PFSK-1 (cell line): Measurements from ENCODE around the gene HDAC4.

Experiments
- FOXP2 ChIP-seq: optimal IDR thresholded peaks from 2 replicates; pipeline ENCODE3; 2011; ENCODE audit warnings: borderline replicate concordance, control low read depth, inconsistent platforms; ENCODE audit not compliant: insufficient read depth; ENCODE audit errors: extremely low read length, extremely low read depth
- POLR2AphosphoS5 ChIP-seq: IDR thresholded peaks from 2 replicates; pipeline ENCODE4 v1.6.1; 2012; ENCODE audit warnings: low read depth, mild to moderate bottlenecking, control low read depth, low read length, moderate library complexity
- SIN3A ChIP-seq: IDR thresholded peaks from 2 replicates; pipeline ENCODE4 v1.6.1; 2012; ENCODE audit warnings: mild to moderate bottlenecking, low read length, moderate library complexity, borderline replicate concordance; ENCODE audit not compliant: insufficient read depth
- TAF1 ChIP-seq: IDR thresholded peaks from 2 replicates; pipeline ENCODE4 v1.6.1; 2012; ENCODE audit warnings: low read length, control low read depth, borderline replicate concordance; ENCODE audit not compliant: insufficient read depth
- TF ChIP-seq, protein P1 (sequence below), 2 experiments: IDR thresholded peaks; 2 replicates each; pipeline versions ENCODE4 v1.6.1 to v1.8.0; 2011 to 2012; ENCODE audit warnings: low read depth in 2 of 2, low read length in 2 of 2, control low read depth in 1 of 2, inconsistent platforms in 1 of 2, mild to moderate bottlenecking in 1 of 2, moderate library complexity in 1 of 2; ENCODE audit not compliant: insufficient read depth in 1 of 2

The HDAC4 gene

DNA sequence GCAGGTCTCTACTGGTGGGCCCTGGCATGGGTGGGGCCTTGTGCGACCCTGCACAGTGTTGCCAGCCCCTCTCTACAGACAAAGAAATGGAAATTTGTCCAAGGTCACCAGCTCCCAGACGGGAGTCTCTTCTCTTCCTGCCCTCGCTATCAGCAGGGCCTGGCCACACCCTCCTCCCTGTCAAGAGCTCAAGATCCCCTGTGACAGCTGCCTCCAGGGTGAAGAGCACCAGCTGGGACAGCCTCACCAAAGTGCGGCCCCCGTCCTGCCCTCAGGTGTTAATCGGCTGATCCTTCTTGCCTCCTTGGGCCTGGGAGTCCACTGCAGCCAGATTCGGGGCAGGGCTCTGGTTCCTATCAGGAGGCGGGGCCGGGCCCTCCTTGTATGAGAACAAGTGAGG is 293.9 kb downstream of the HDAC4 start:
- TF ChIP-seq POLR2AphosphoS5 = no peak
- TF ChIP-seq TAF1 = no peak
- TF ChIP-seq FOXP2 = no peak
- TF ChIP-seq, protein P1, sequence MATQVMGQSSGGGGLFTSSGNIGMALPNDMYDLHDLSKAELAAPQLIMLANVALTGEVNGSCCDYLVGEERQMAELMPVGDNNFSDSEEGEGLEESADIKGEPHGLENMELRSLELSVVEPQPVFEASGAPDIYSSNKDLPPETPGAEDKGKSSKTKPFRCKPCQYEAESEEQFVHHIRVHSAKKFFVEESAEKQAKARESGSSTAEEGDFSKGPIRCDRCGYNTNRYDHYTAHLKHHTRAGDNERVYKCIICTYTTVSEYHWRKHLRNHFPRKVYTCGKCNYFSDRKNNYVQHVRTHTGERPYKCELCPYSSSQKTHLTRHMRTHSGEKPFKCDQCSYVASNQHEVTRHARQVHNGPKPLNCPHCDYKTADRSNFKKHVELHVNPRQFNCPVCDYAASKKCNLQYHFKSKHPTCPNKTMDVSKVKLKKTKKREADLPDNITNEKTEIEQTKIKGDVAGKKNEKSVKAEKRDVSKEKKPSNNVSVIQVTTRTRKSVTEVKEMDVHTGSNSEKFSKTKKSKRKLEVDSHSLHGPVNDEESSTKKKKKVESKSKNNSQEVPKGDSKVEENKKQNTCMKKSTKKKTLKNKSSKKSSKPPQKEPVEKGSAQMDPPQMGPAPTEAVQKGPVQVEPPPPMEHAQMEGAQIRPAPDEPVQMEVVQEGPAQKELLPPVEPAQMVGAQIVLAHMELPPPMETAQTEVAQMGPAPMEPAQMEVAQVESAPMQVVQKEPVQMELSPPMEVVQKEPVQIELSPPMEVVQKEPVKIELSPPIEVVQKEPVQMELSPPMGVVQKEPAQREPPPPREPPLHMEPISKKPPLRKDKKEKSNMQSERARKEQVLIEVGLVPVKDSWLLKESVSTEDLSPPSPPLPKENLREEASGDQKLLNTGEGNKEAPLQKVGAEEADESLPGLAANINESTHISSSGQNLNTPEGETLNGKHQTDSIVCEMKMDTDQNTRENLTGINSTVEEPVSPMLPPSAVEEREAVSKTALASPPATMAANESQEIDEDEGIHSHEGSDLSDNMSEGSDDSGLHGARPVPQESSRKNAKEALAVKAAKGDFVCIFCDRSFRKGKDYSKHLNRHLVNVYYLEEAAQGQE (IDR thresholded peaks at IDR 0.05; ENCODE audit: insufficient read depth in 1 of 2, low read depth in 2 of 2, low read length in 2 of 2) = no peak
- TF ChIP-seq SIN3A = no peak

DNA sequence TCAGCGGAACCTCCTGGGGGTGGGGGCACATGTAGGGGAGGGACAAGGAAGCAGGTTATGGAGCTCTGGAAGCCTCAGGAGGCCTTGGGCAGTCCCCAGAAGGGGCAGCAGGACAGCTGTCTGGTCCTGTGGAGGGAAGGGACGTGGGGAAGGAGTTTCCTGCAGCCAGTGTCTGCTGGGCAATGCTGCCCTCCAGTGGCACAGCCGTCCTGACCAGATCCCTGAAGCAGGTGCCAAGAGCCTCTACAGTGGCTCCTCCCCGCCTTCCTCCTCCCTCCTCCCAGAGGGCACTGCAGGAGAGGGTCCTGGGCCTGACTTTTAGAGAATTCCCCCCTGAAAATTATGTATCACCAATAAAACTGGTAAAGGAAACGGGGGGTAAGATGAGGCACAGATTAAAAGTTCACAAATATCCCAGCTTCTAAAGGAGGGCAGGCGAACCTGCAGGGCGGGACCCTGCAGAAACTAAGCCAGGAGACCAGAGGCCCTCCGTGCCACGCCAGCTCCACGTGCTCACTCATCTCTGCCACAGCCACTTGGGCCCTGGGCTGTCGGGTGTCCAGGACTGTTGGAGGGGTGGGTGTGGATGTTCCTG is 294.4 kb downstream of the HDAC4 start:
- TF ChIP-seq FOXP2 = peak; percentile 33
- no peak for TF ChIP-seq TAF1

DNA sequence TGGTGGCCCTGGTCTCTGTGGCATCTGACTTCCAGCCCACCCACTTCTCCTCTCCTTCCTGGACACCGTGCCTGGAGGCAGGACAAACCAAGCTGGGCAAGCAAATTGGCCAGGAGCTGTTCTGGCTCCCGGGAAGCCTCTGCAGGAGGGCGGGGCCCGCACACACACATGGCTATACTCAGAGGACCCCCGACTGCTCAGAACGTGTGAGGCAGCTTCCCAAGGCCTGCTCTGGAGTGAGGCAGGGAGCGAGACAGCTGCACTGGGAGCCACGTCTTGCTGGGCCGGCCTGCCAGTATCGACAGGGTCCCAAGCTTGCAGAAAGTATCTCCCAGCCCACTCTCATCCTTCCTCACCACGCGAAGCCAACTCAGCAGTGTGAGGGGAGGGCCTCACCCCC is 295.6 kb downstream of the HDAC4 start:
- TF ChIP-seq, protein P1 (IDR thresholded peaks at IDR 0.05; ENCODE audit: insufficient read depth in 1 of 2, low read depth in 2 of 2, low read length in 2 of 2) = no peak
- TF ChIP-seq SIN3A = no peak
- TF ChIP-seq POLR2AphosphoS5 = no peak
- no peak for TF ChIP-seq FOXP2
- no peak for TF ChIP-seq TAF1

DNA sequence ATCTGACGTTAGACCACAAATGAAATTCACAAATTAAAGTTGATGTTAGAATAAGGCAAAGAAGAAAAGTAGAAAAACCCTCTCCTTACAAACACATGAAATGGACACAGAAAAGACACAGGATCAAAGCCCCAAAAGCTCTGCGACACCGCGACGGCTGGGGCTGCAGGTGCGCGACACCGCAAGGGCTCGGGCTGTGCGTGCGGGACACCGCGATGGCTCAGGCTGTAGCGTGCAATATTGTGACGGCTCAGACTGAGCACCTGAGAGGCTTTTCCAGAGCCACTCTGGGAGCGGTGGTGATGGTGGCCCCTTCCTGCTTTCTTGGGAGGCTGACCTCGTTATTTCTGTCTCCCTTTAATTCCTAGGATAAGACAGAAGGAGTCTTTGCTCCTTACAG is 296.0 kb downstream of the HDAC4 start:
- TF ChIP-seq TAF1 (no peak), SIN3A (no peak), FOXP2 (no peak), POLR2AphosphoS5 (no peak)
- TF ChIP-seq, protein P1 (IDR thresholded peaks at IDR 0.05; ENCODE audit: insufficient read depth in 1 of 2, low read depth in 2 of 2, low read length in 2 of 2) = no peak

DNA sequence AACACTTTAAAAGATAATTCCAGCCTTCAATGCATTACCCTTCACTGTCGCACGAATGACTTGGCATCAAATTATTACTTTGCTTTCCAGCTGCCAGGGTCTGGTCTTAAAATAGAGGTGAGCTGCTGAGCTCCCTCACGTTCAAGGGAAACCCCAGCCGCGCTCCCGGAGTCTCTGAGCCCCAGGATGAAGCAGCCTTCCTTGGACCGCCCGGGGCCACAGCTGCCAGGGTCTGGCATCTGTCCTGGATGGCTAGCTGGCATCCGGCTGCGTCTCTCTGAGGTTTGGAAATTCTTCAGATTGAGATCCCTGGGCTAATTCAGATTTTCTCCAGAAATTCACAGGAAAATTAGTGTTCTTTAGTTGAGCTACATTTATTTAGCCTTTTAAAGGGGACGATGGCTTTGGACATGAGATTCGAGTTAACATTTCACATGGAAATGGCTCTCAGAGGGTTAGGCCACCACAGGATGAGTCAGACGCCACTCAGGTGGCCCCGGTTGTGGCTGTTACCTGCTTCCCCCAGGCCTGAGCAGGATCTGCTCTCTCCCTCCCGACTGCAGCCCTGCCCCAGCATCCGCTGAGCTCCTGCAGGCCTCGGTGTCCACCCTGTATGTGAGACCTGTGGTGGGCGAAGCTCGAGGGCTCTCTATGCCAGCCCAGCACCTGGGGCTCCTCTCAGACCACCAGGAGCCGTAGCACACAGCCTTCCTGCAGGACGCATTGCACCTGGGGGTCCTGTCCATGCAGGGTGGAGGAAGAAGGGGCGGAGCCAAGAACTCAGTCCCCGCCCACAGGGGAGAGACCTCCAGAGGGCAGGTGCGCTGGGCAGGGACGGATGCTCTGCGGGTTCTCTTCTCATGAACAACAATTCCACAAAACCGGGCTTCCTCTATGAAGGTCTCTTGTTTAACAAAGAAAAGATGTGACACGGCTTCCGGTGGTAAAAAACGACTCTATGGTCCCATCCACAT is 297.4 kb downstream of the HDAC4 start:
- no peak for TF ChIP-seq TAF1

DNA sequence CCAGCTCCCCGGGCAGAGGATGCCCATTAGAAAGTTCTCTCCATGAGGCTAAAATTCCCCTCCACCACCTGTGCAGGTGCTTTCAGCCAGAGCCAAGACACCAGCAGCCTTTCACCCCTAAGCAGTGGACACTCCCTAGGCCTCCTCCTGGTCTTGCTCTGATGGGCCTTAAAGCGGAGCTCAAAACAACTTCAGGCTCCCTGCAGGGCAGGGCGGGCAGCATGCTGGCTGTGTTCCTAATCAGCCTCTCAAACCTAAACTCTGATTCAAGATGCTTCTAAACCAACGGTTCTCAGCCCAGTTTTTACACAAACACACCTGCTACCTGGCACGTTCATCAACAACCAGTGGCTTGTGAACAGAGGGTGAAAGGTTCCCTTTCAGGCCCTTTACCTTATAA is 298.6 kb downstream of the HDAC4 start:
- no peak for TF ChIP-seq POLR2AphosphoS5
